ENCODE data around the gene SLC2A10.

DNA sequence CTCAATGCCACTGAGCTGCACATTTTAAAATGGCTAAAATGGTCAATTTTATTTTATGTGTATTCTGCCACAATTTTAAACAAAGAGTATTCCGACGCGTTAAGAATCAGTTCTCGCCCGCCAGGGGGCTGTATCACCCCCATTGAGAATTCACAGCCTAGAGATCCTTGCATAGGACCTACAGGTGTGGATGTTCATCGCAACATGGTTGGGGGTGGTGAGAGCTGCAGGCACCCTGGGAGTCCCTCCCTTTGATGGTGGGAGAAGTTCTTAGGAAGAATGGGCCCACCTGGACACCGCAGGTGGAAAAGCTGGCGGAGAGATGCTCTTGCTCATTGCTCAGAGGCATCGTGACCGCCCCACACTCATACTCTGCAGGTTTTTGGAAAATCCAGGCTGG, 63.5 kb downstream of the SLC2A10 start:
- TF ChIP-seq POLR2A (IDR thresholded peaks at IDR 0.05), result no peak
- TF ChIP-seq, protein P1, sequence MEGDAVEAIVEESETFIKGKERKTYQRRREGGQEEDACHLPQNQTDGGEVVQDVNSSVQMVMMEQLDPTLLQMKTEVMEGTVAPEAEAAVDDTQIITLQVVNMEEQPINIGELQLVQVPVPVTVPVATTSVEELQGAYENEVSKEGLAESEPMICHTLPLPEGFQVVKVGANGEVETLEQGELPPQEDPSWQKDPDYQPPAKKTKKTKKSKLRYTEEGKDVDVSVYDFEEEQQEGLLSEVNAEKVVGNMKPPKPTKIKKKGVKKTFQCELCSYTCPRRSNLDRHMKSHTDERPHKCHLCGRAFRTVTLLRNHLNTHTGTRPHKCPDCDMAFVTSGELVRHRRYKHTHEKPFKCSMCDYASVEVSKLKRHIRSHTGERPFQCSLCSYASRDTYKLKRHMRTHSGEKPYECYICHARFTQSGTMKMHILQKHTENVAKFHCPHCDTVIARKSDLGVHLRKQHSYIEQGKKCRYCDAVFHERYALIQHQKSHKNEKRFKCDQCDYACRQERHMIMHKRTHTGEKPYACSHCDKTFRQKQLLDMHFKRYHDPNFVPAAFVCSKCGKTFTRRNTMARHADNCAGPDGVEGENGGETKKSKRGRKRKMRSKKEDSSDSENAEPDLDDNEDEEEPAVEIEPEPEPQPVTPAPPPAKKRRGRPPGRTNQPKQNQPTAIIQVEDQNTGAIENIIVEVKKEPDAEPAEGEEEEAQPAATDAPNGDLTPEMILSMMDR (IDR thresholded peaks at IDR 0.05), result no peak
- no peak for TF ChIP-seq POLR2AphosphoS5 (IDR thresholded peaks at IDR 0.05)
